ENCODE results near the gene PTAR1.

GRCh38 chr9:69753830-69754229 lies 6.0 kb downstream of the PTAR1 start:
- TF ChIP-seq CTCF (IDR thresholded peaks at IDR 0.05) (no peak), POLR2AphosphoS5 (IDR thresholded peaks at IDR 0.05) (no peak)

Measured in transverse colon (tissue), 4 donors.